ENCODE data around the gene RRP8.

The RRP8 gene

DNA sequence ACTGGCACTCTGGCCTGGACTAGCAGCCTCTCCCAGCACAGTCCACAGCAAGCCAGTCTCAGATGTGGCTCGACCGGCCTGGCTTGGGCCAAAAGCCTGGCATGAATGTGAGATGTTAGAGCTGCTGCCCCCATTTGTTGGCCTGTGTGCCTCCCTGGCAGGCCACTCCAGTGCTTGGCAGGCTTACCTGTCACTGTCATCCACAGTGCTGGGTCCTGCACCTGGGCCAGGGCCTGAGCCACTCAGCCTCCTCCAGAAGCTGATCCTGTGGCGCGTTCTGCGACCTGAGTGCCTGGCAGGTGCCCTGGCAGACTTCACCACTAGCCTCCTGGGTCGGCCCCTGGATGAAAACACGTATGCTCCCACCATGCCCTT lies 36.1 kb downstream of the RRP8 start:
- no peak for DNase-seq (ENCODE audit: low read depth)

DNA sequence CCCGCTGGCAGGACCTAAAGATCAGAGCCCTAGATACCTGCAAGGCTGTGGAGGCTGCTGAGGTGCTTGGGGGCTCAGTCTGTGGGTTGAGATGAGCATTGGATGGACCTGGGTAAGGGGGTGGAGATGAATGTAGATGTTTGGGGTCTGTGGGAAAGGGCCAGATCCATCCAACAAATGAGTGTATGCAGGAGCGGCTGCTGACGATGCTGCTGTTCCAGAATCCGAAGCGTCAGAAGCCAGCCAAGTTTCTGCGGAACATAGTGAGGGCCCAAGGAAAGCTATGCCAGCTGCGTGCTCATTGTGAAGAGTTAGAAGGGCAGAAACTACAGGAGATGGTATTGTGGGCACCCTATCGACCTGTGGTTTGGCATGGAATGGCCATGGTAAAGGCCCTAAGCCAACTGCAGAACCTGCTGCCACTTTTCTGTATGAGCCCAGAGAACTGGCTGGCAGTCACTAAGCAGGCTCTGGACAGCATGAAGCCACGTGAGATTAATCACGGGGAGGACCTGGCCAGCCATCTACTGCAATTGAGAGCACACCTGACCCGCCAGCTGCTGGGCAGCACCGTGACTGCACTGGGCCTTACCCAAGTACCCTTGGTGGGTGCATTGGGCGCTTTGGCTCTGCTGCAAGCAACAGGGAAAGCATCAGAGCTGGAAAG lies 36.6 kb downstream of the RRP8 start:
- DNase-seq (ENCODE audit: low read depth): no peak

DNA sequence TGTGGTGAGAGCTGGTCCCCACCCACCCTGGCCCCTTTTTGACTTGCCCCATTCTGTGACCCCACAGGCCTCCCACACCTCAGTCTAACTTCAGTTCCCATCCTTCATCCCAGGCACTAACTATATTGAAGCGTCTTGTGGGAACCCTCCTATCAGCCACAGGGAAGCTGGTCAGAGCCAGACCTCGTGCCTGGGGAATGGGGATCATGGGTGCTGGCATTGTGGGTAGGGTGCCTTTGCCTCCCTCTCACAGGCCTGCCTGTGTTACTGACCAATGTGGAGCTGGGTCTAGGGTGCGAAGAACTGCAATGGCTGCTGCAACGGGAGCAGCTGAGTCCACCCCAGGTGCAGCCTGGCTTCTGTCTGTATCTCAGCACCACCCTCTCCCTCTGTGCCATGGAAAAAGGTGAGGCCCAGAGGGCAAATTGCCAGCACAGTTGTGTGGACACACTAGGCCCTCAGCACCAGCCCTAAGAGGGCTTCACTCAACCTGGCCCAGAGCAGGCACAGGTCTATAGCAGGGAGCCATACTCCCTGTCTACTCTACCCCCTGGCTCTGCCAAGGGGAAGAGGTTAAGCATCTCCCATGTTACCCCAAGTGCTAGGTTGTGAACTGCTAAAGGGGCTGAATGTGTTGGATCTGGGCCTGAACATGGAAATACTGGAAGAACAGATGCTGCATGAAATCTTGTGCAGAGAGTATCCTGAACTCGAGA lies 37.3 kb downstream of the RRP8 start:
- no peak for DNase-seq (ENCODE audit: low read depth)

- DNase-seq (ENCODE audit: low read depth): no peak
Observed at GRCh38 chr11:6565325-6565724, 38.1 kb downstream of the RRP8 start.

GRCh38 chr11:6563667-6564066 lies 39.7 kb downstream of the RRP8 start:
- DNase-seq (ENCODE audit: low read depth): no peak

DNA sequence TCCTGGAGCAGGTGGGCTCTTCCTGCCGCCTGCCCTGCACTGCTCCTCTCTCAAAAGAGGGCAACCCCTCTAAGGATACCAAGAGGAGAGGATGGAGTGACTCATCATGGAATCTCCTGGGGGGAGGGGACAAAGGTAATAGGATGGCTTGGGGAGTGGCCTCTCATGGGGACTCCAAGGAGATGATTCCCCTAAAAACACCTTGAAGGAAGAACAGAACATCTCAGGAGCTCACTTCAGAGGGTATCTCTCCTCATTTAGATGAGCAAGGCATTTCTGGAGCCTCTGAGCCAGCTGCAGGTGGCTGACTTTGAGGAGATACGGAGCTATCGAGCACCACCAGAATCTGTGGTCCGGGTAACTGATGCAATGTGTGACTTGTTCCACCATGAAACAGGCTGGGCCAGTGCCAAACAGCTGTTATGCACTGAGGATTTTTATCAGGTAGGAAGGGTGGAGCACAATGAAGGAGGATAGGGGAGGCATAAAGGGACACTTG lies 40.2 kb downstream of the RRP8 start:
- no peak for DNase-seq (ENCODE audit: low read depth)

- DNase-seq (ENCODE audit: low read depth): no peak
Observed at GRCh38 chr11:6561288-6561687, 42.1 kb downstream of the RRP8 start.

DNA sequence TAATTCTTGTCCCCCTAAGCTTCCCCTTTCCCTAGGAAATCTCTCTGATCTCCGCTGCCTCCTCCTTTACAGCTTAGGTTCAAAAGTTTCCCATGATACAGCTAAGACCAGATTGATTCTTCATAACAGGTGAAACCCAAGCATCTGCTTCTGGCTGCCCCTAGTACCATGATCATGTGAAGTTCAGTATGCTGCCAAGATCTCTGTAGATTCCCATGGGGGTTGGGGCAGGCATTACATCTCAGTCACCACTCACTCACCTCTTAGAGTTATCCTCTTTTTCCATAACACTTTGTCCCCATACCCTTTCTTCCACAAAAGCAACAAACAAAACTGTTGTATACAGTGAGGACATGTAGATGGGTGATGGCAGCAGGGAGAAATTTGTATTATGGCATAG lies 44.0 kb downstream of the RRP8 start:
- DNase-seq (ENCODE audit: low read depth): no peak

- DNase-seq (ENCODE audit: low read depth): no peak
Observed at GRCh38 chr11:6557761-6558674, 45.4 kb downstream of the RRP8 start.

DNA sequence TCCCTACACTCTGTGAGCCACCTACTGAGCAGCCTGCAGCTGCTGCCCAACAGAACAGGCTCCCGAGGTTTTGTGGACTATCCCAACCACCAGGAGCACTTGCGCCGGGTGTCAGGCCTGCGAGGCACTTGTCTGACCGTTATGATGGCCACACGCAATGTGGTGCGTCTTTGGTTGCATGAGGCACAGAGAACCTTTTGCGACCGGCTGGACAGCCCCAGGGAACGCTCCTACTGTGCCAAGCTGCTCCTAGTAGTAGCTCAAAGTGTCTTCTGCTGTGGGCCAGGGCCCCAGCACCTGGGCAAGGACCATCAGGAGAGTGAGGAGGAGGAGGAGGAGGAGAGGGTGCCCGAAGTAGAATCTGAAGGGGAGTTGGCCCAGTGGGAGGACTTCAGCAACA lies 46.4 kb downstream of the RRP8 start:
- no peak for DNase-seq (ENCODE audit: low read depth)

- DNase-seq (ENCODE audit: low read depth): no peak
Observed at GRCh38 chr11:6556139-6556949, 47.1 kb downstream of the RRP8 start.

GRCh38 chr11:6554828-6555706 lies 48.3 kb downstream of the RRP8 start:
- no peak for DNase-seq (ENCODE audit: low read depth)

DNA sequence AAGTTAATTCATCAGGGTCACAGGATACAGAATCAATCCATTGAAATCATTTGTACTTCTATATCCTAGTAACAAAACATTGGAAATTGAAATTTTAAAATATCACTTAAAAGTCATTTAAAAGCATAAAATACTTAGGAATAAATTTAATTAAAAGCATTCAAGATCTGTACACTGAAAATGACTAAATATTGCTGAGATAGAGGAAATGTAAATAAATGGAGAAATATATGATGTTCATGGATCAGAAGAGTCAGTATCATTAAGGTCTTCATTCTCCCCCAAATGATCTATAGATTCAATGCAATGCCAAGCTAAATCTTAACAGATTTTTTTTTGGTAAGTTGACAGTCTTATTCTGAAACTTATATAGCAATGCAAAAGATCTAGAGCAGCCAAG lies 49.8 kb downstream of the RRP8 start:
- DNase-seq (ENCODE audit: low read depth): no peak

- DNase-seq (ENCODE audit: low read depth): no peak
Observed at GRCh38 chr11:6548641-6549040, 54.8 kb downstream of the RRP8 start.

DNA sequence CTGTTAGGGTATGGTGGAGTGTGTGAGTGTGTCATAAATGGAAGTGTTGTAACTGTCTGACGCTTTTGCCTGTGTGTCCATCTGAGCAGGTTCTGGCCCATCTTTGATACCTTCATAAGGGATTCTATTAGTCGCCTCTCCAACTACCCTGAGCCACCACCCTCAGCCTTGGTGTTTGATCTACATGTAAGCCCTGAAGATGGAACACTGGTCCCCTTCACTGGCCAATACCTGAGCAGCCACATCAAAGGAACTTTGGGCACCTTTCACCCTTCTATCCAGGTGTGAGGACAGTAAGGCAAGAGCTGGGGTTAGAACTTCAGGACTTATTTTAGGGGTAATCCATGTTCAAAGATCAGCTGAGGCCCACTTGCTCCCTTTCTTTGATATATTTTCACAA lies 55.3 kb downstream of the RRP8 start:
- DNase-seq (ENCODE audit: low read depth): no peak

DNA sequence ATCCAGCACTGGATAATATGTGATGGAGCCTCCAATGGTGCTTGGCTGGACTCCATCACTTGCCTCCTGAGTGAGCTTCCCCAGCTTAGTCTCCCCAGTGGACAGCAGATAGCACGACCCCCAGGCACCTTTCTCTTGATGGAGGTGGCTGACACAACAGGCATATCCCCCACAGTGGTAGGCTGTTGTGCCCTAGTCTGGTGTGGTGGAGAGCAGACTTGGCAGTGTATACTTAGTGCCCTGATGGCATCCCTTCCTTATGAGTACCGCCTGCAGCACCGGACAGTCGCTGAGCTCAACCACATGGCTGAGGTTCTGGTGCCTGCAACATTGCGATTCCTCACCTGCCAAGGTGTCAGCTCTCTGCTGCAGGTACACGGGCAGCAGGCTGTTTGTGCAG lies 56.2 kb downstream of the RRP8 start:
- no peak for DNase-seq (ENCODE audit: low read depth)

DNA sequence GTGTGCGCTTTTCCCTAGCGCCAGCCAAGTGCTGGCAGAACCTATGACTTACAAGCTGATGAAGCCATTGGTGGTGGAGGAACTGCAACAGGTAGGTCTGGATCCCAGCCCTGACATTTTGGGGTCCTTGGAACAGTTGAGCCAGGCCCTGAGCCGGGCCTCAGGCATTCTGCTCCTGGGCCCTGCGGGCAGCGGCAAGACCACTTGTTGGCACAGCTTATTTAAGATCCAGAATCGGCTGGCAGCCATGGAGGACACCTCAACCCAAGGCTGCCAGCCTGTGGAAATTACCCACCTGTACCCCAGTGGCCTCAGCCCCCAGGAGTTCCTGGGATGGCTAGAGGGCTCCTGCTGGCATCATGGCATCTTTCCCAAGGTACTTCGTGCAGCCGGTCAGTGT lies 56.7 kb downstream of the RRP8 start:
- no peak for DNase-seq (ENCODE audit: low read depth)

GRCh38 chr11:6545917-6546605 lies 57.4 kb downstream of the RRP8 start:
- no peak for DNase-seq (ENCODE audit: low read depth)
